ENCODE measurements around the gene TLR8. TPM values are rescaled to one million over a fixed set of nuclear protein-coding genes. Genes with fewer than 3 reads are reported as not detected.

TLR8 gene
- total and polyA plus RNA-seq, 2 of the 4 experiments (the other 2 are of a cell fraction) = not detected

- no peak overlapping the region for H2BK15ac ChIP-seq (ENCODE audit: low read depth, low read length)
- dilution Hi-C loops (cut with HindIII; ENCODE audit: low sequenced_read_pairs, unreplicated experiment) = no loop called here
- no peak overlapping the region for H3K14ac ChIP-seq (replicated peaks; ENCODE audit: low read depth, low read length)
- no peak overlapping the region for H2BK20ac ChIP-seq (ENCODE audit: low read depth, low read length)
- TF ChIP-seq NFE2L2 (IDR thresholded peaks at IDR 0.05; ENCODE audit: low read depth, low read length) (no peak), CTCF (conservative IDR thresholded peaks at IDR 0.05; ENCODE audit: low read depth, low read length) (no peak), RFX5 (IDR thresholded peaks at IDR 0.05; ENCODE audit: low read depth, low read length) (no peak), POLR2A (IDR thresholded peaks at IDR 0.05; ENCODE audit: low read depth, low read length) (no peak), ELK1 (IDR thresholded peaks at IDR 0.05; ENCODE audit: borderline replicate concordance, low read depth, low read length) (no peak), SMC3 (IDR thresholded peaks at IDR 0.05; ENCODE audit: low read depth, low read length) (no peak), MAFK (IDR thresholded peaks at IDR 0.05; ENCODE audit: low read depth, low read length) (no peak), RAD21 (IDR thresholded peaks at IDR 0.05; ENCODE audit: low read length) (no peak), USF2 (IDR thresholded peaks at IDR 0.05; ENCODE audit: low read depth, low read length) (no peak), FOS (IDR thresholded peaks at IDR 0.05; ENCODE audit: low read depth, low read length) (no peak), BHLHE40 (IDR thresholded peaks at IDR 0.05; ENCODE audit: low read depth, low read length) (no peak), CEBPB (IDR thresholded peaks at IDR 0.05; ENCODE audit: low read depth, low read length) (no peak), RCOR1 (IDR thresholded peaks at IDR 0.05; ENCODE audit: insufficient replicate concordance, low read length) (no peak), MXI1 (IDR thresholded peaks at IDR 0.05; ENCODE audit: borderline replicate concordance, low read depth, low read length) (no peak), CHD1 (IDR thresholded peaks at IDR 0.05; ENCODE audit: low read depth, low read length) (no peak), MAZ (IDR thresholded peaks at IDR 0.05; ENCODE audit: borderline replicate concordance, low read depth, low read length) (no peak)
- H3K4me2 ChIP-seq (ENCODE audit: low read depth, low read length) = no peak overlapping the region
- H3K27ac ChIP-seq (ENCODE audit: insufficient read depth, low read length) = no peak overlapping the region
- H3K18ac ChIP-seq (ENCODE audit: low read depth, low read length) = no peak overlapping the region
- H2BK5ac ChIP-seq (ENCODE audit: low read depth, low read length, poor library complexity, severe bottlenecking) = no peak overlapping the region
- H2AFZ ChIP-seq (replicated peaks; ENCODE audit: low read length, poor library complexity) = no peak overlapping the region
- no peak overlapping the region for H3K9ac ChIP-seq (ENCODE audit: low read depth, low read length)
- no peaks in the 10 kb centered on the region for H3K9me3 ChIP-seq (ENCODE audit: control insufficient read depth, insufficient read depth, low read length)
- H3K27me3 ChIP-seq (ENCODE audit: control insufficient read depth, insufficient read depth, low read length) = no peaks in the 10 kb centered on the region
- H4K8ac ChIP-seq (ENCODE audit: low read depth in 2 of 2, low read length in 2 of 2) = no peak overlapping the region
- no peaks in the 10 kb centered on the region for H3K79me1 ChIP-seq (ENCODE audit: low read depth in 1 of 2, low read length in 2 of 2)
- DNase-seq (no peak), ATAC-seq (ENCODE audit: low read depth) (no peak)
- H2AK9ac ChIP-seq (replicated peaks; ENCODE audit: low read depth, low read length, poor library complexity) = no peak overlapping the region
- no peak overlapping the region for H4K91ac ChIP-seq (ENCODE audit: insufficient read depth, low read depth, low read length)
- ChIA-PET CTCF (no interaction called here), POLR2A (ENCODE audit: unreplicated experiment) (no interaction called here)
- in situ Hi-C loops (cut with MboI; ENCODE audit: low sequenced_read_pairs) = no loop called here
- H3K4me3 ChIP-seq (ENCODE audit: insufficient read depth, low read depth, low read length) = no peak overlapping the region
- no peaks in the 10 kb centered on the region for H3K4me1 ChIP-seq (ENCODE audit: control insufficient read depth, insufficient read depth, low read length)
- H3K56ac ChIP-seq (ENCODE audit: extremely low read depth, insufficient read depth, low read length) = no peak overlapping the region
- H4K5ac ChIP-seq (ENCODE audit: low read depth, low read length) = no peak overlapping the region
- H2BK120ac ChIP-seq (ENCODE audit: low read depth, low read length) = no peak overlapping the region
- H3K4ac ChIP-seq (ENCODE audit: low read depth, low read length) = no peak overlapping the region
- H3K23ac ChIP-seq (ENCODE audit: low read depth, low read length) = no peak overlapping the region
- BruUV-seq (replicated peaks) = no TSS peak
- no peaks in the 10 kb centered on the region for H3K36me3 ChIP-seq (ENCODE audit: control insufficient read depth, insufficient read depth, low read length)
- 75% methylated on average over 2 of the region's 5 CpGs; no CpG with 5 or more reads in 1 of the 2 experiments for WGBS, 2 experiments (ENCODE audit: extremely low coverage in 2 of 2, insufficient read length in 1 of 2)
- no peaks in the 10 kb centered on the region for H4K20me1 ChIP-seq (ENCODE audit: insufficient read depth, low read length)
- H2AK5ac ChIP-seq (ENCODE audit: low read depth, low read length) = no peak overlapping the region
- no peaks in the 10 kb centered on the region for H3K9me1 ChIP-seq (ENCODE audit: insufficient read depth, low read length)
- intact Hi-C loops (cut with micrococcal nuclease) = no loop called here
Observed at GRCh38 chrX:12934850-12935249, 28.4 kb downstream of the TLR8 start.

Data from IMR-90 (cell line).